Neural progenitor cell (in vitro differentiated cells): ENCODE results near the gene XPR1.

ENCODE experiments used
- EZH2 ChIP-seq: fragments of 200-600 bp; sonication (generic); IDR thresholded peaks from 2 replicates; pipeline ENCODE4 v1.6.1; 2017; ENCODE audit warnings: antibody characterized with exemption, mild to moderate bottlenecking, moderate library complexity
- EZH2phosphoT487 ChIP-seq: fragments of 200-600 bp; sonication (generic); IDR thresholded peaks from 2 replicates; pipeline ENCODE4 v1.6.1; 2017; ENCODE audit warnings: antibody characterized with exemption
- TF ChIP-seq, protein P1 (sequence below): fragments of 200-600 bp; sonication (generic); IDR thresholded peaks from 2 replicates; pipeline ENCODE4 v1.5.1; 2017; ENCODE audit warnings: antibody characterized with exemption, mild to moderate bottlenecking

DNA sequence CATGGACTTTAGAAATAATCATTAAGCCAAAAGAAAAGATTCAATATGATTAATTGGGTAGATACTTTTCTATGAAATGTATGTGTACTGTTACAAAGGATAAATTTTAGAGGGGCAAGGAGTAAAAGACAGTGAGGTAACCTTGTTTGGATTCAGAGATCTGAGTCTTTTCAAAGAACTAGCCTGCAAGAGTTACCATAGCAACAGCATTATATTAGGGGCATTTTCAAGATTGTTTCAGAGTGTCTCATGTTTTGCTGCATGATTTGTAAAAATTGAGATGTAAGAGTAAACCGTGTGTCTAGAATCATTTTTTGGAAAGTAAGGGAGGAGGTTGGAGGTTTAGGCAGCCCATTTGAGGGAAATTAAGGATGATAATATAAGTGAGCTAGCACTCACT, 210.2 kb downstream of the XPR1 start:
- TF ChIP-seq, protein P1, sequence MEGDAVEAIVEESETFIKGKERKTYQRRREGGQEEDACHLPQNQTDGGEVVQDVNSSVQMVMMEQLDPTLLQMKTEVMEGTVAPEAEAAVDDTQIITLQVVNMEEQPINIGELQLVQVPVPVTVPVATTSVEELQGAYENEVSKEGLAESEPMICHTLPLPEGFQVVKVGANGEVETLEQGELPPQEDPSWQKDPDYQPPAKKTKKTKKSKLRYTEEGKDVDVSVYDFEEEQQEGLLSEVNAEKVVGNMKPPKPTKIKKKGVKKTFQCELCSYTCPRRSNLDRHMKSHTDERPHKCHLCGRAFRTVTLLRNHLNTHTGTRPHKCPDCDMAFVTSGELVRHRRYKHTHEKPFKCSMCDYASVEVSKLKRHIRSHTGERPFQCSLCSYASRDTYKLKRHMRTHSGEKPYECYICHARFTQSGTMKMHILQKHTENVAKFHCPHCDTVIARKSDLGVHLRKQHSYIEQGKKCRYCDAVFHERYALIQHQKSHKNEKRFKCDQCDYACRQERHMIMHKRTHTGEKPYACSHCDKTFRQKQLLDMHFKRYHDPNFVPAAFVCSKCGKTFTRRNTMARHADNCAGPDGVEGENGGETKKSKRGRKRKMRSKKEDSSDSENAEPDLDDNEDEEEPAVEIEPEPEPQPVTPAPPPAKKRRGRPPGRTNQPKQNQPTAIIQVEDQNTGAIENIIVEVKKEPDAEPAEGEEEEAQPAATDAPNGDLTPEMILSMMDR: no peak
- TF ChIP-seq EZH2: no peak
- TF ChIP-seq EZH2phosphoT487: no peak
